Parathyroid adenoma (tissue), 2 donors: ENCODE measurements around the gene ESD.

Source experiments
- H2AFZ ChIP-seq: fragments of 300-600 bp; sonication (generic); one replicate; pipeline ENCODE4 v1.7.0; 2017; ENCODE audit warnings: antibody characterized with exemption, mild to moderate bottlenecking
- H3K27ac ChIP-seq: fragments of 300-600 bp; sonication (generic); one replicate; pipeline ENCODE4 v1.7.0; 2017
- H3K27me3 ChIP-seq: fragments of 300-600 bp; sonication (generic); one replicate; pipeline ENCODE4 v1.7.0; 2017; ENCODE audit warnings: low read length; ENCODE audit not compliant: control insufficient read depth, insufficient read depth
- H3K36me3 ChIP-seq: fragments of 300-600 bp; sonication (generic); one replicate; pipeline ENCODE4 v1.7.0; 2017; ENCODE audit warnings: low read length; ENCODE audit not compliant: control insufficient read depth, insufficient read depth
- H3K4me1 ChIP-seq: fragments of 300-600 bp; sonication (generic); one replicate; pipeline ENCODE4 v1.7.0; 2017; ENCODE audit warnings: control low read depth
- H3K4me2 ChIP-seq: fragments of 300-600 bp; sonication (generic); one replicate; pipeline ENCODE4 v1.7.0; 2017; ENCODE audit warnings: low read length
- H3K4me3 ChIP-seq: fragments of 300-600 bp; sonication (generic); one replicate; pipeline ENCODE4 v1.7.0; 2017; ENCODE audit warnings: low read depth, low read length
- H3K79me2 ChIP-seq: fragments of 300-600 bp; sonication (generic); one replicate; pipeline ENCODE4 v1.7.0; 2017; ENCODE audit warnings: control low read depth
- H3K9ac ChIP-seq: fragments of 300-600 bp; sonication (generic); one replicate; pipeline ENCODE4 v1.7.0; 2017; ENCODE audit warnings: mild to moderate bottlenecking
- H3K9me3 ChIP-seq: fragments of 300-600 bp; sonication (generic); one replicate; pipeline ENCODE4 v1.7.0; 2017; ENCODE audit warnings: low read length; ENCODE audit not compliant: control insufficient read depth
- TF ChIP-seq, protein P1 (sequence below): fragments of 300-600 bp; sonication (generic); IDR thresholded peaks from one replicate; pipeline ENCODE4 v1.7.0; 2017; ENCODE audit warnings: antibody characterized with exemption, mild to moderate bottlenecking
- donor health status: primary hyperparathyroidism.

ESD gene

DNA sequence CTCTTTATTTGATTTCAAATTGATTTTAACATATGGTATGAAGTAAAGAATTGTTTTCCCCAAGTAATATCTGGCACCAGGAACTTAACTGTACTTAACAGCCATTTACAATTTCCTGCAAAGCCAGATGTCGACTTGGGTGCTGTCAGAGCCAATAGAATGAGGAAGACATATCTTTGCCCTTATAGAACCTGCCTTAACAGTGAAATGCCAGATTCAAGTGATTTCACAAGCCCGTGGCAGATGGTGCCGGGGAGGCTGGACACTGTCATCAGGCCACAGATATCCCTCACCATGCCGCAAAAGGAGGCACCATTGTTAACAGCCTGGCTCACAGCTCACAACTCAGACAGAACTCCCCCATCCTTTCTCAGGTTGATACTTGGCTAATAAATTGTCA, 48.7 kb downstream of the ESD start:
- no peaks in the 10 kb centered on the region for H3K27me3 ChIP-seq
- H3K79me2 ChIP-seq: no peaks in the 10 kb centered on the region
- H3K9ac ChIP-seq: no peak overlapping the region
- H2AFZ ChIP-seq: no peak overlapping the region
- TF ChIP-seq, protein P1, sequence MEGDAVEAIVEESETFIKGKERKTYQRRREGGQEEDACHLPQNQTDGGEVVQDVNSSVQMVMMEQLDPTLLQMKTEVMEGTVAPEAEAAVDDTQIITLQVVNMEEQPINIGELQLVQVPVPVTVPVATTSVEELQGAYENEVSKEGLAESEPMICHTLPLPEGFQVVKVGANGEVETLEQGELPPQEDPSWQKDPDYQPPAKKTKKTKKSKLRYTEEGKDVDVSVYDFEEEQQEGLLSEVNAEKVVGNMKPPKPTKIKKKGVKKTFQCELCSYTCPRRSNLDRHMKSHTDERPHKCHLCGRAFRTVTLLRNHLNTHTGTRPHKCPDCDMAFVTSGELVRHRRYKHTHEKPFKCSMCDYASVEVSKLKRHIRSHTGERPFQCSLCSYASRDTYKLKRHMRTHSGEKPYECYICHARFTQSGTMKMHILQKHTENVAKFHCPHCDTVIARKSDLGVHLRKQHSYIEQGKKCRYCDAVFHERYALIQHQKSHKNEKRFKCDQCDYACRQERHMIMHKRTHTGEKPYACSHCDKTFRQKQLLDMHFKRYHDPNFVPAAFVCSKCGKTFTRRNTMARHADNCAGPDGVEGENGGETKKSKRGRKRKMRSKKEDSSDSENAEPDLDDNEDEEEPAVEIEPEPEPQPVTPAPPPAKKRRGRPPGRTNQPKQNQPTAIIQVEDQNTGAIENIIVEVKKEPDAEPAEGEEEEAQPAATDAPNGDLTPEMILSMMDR: no peak
- H3K9me3 ChIP-seq: no peaks in the 10 kb centered on the region
- no peaks in the 10 kb centered on the region for H3K36me3 ChIP-seq
- no peak overlapping the region for H3K4me2 ChIP-seq
- H3K27ac ChIP-seq: no peak overlapping the region
- H3K4me3 ChIP-seq: no peak overlapping the region
- no peaks in the 10 kb centered on the region for H3K4me1 ChIP-seq

DNA sequence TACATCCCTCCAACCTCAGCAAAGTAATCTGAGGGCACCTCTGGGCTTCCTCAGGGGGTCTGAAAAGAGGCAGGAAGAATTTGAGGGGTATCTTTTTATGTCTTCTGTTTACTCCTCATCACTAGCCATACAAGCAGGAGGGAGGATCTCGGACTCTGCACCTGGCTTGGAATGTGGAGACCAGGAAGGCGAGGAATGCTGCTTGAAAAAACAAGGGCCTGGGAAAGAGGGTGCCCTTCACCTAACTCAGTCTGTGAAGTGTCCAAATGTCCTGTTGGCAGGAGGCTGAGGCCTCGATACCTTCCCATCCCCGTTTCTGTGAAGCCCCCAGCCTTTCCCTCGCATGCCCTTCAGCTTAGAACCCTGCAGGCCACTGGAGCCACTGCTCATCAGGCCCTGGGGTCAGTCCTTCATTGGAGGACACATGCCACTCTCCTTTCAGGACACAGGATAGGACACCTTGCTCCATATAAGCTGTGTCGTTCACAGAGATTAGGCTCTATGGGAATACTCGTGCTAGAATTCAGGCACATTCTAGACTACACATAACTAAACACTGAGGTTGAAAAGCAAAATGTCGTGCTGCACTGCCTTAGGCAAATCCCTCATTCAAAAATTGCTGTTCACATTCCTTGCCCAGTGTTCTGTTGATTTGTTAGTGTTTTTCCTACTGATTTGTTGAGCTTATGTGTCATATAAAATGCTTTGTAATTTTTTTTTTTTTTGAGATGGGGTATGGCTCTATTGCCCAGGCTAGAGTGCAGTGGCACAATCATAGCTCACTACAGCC, 49.7 kb downstream of the ESD start:
- Histone ChIP-seq H2AFZ (no peak overlapping the region), H3K9me3 (no peaks in the 10 kb centered on the region), H3K4me3 (no peak overlapping the region), H3K9ac (no peak overlapping the region), H3K79me2 (no peaks in the 10 kb centered on the region), H3K27ac (no peak overlapping the region), H3K36me3 (no peaks in the 10 kb centered on the region), H3K4me2 (no peak overlapping the region), H3K4me1 (no peaks in the 10 kb centered on the region), H3K27me3 (no peaks in the 10 kb centered on the region)
- TF ChIP-seq, protein P1: no peak

DNA sequence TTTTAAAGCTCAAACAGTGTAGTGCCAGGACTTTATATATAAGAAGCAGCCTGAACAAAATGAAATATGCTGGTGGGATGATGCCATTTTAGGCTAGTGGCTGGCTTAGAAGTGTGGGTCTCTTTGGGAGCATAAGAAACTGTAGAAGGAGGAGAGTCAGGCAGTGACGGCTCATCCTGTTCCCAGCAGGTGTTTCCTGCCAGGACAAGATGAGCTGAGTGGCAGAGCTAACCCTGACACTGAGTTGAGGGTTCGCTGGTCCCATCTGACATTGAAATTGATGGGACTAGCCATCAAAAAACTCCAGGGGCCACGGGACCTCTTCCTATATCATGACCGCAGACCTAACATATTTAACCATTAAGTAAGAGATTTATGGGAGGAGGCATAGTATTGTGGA, 51.3 kb downstream of the ESD start:
- no peaks in the 10 kb centered on the region for H3K4me1 ChIP-seq
- H3K9ac ChIP-seq: no peak overlapping the region
- no peak overlapping the region for H3K4me3 ChIP-seq
- H3K79me2 ChIP-seq: no peaks in the 10 kb centered on the region
- no peaks in the 10 kb centered on the region for H3K27me3 ChIP-seq
- no peak overlapping the region for H2AFZ ChIP-seq
- H3K4me2 ChIP-seq: no peak overlapping the region
- no peaks in the 10 kb centered on the region for H3K9me3 ChIP-seq
- no peak overlapping the region for H3K27ac ChIP-seq
- TF ChIP-seq, protein P1: no peak
- no peaks in the 10 kb centered on the region for H3K36me3 ChIP-seq

DNA sequence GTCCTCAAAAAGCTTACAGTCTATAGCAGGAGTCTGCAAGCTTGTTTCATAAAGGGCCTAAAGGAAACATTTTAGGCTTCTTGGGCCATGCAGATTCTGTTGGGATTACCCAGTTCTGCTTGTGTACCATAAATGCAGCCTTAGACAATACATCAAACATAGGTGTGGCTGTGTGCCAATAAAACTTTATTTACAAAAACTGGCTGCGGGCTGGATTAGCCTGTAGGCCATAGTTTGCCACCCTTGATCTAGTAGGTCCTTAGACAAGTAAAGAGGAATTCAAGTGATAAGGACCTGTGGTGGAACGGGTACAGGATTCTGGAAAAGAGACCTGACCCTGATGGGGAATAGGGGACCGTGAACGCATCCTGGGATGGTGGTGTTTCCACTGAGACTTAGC, 51.9 kb downstream of the ESD start:
- no peak overlapping the region for H3K4me3 ChIP-seq
- H3K4me2 ChIP-seq: no peak overlapping the region
- no peak overlapping the region for H2AFZ ChIP-seq
- no peaks in the 10 kb centered on the region for H3K36me3 ChIP-seq
- H3K9me3 ChIP-seq: no peaks in the 10 kb centered on the region
- no peaks in the 10 kb centered on the region for H3K79me2 ChIP-seq
- H3K4me1 ChIP-seq: no peaks in the 10 kb centered on the region
- no peaks in the 10 kb centered on the region for H3K27me3 ChIP-seq
- H3K27ac ChIP-seq: no peak overlapping the region
- no peak overlapping the region for H3K9ac ChIP-seq
- TF ChIP-seq, protein P1: no peak

DNA sequence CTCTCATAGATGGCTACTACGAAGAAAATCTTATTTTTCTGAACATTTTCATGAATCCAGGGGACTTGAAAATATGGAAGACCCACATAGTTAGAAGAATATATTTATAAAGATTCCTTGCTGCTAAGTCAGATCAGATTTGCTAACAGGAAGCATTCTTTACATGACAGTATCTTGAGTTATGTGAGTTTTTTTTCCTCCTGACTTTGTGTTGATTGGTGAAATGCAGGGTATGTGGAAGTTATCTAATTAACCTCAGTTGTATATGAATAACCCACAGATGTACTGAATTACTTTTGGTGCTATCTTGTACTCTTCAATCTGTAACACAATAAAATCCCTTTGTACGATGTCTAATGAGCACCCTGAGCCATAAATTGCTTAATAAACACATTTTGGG, 53.8 kb downstream of the ESD start:
- H3K27ac ChIP-seq: no peak overlapping the region
- H3K4me1 ChIP-seq: no peaks in the 10 kb centered on the region
- H3K4me3 ChIP-seq: no peak overlapping the region
- no peaks in the 10 kb centered on the region for H3K9me3 ChIP-seq
- TF ChIP-seq, protein P1: no peak
- H2AFZ ChIP-seq: no peak overlapping the region
- no peaks in the 10 kb centered on the region for H3K27me3 ChIP-seq
- H3K4me2 ChIP-seq: no peak overlapping the region
- H3K9ac ChIP-seq: no peak overlapping the region
- no peaks in the 10 kb centered on the region for H3K79me2 ChIP-seq
- H3K36me3 ChIP-seq: no peaks in the 10 kb centered on the region
